ENCODE results near the gene ATG10.

- TF ChIP-seq CTCF (conservative IDR thresholded peaks at IDR 0.05; ENCODE audit: low read depth, low read length) (no peak), EZH2 (IDR thresholded peaks at IDR 0.05; ENCODE audit: low read length, unreplicated experiment) (no peak)
Observed at GRCh38 chr5:82004511-82004910, 32.7 kb downstream of the ATG10 start.
